Skin of body (tissue), 2 donors: ENCODE results near the gene CHD9NB. TPM values are rescaled to one million over a fixed set of nuclear protein-coding genes. Genes with fewer than 3 reads are reported as not detected.
"Not testable (repeated sequence)": the region's sequence is repeated elsewhere in the genome, so short reads cannot be mapped to it uniquely, and the experiment has no call there.

Source experiments
- DNase-seq: peaks from one replicate; lab custom pipeline; 2025; lab: John Stamatoyannopoulos, UW
- total RNA-seq: library from RNA; depleted of rRNA; stranded (reverse); fragments of >200 nt; gene quantifications from one replicate; pipeline ENCODE4 v1.2.3, GENCODE V29; 2014

The CHD9NB gene
- total RNA-seq, 1 donor from 2014 or later: 3.6 TPM

- DNase-seq: no peak
Measured at GRCh38 chr16:53084141-53084541, 31.4 kb upstream of the CHD9NB start.

- DNase-seq: no peak
Measured at GRCh38 chr16:53083119-53083518, 30.4 kb upstream of the CHD9NB start.

GRCh38 chr16:53082509-53082908, 29.8 kb upstream of the CHD9NB start:
- DNase-seq: no peak

- no peak for DNase-seq
Measured at GRCh38 chr16:53081686-53082407, 29.1 kb upstream of the CHD9NB start.

DNA sequence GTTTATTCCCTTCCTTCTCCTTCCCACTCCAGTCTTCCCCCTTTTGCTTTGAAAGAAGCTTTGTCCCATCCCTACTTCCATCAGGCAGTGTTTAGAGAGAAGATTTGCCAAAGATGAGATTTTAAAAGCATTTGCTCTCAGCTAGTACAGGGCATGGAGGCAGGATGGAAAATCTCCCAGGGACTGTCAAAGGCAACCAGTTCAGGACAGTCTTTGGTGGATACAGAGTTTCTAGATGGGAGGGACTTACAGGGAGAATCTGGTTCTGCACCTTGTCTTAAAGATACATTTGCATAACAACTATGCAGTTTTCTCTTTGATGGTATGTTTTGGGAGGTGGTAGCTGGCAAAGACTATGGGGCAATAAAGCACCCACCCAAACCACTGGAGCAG, 28.3 kb upstream of the CHD9NB start:
- DNase-seq: no peak

DNA sequence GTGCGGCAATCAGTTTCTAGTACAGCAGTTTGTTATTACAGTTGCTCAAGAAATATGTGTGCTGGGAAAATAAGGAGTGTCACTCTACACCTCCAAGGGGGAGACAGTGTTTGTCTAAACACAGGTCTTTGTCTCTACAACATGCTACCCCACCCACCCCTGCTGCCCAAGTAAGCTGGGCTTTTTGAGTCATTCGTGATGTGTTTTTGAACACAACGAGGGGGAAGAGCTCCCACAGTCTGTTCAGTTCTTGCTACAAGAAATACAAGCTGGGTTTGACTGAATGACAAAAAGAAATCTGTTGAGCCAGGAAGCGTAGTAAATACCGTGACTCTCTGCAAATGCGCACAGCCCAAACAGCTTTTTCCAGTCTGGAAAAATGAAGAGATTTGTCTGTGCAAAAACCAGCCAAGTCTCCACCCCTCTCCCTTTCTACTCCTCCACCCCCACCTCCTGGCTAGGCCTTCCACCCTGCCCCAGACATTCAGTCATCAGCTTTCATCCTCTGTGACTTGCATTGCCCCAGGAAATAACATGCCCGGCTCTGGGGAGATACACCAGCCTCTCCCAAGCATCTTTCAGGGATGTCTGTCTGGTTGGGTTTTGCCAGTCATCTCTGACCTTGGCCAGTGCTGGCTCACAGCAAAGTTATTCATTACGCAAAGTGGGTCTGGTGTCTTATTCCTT, 27.8 kb upstream of the CHD9NB start:
- peak; percentile 98 for DNase-seq

- DNase-seq: no peak
Measured at GRCh38 chr16:53078765-53079485, 26.2 kb upstream of the CHD9NB start.

- no peak for DNase-seq
Measured at GRCh38 chr16:53078247-53078646, 25.6 kb upstream of the CHD9NB start.

DNA sequence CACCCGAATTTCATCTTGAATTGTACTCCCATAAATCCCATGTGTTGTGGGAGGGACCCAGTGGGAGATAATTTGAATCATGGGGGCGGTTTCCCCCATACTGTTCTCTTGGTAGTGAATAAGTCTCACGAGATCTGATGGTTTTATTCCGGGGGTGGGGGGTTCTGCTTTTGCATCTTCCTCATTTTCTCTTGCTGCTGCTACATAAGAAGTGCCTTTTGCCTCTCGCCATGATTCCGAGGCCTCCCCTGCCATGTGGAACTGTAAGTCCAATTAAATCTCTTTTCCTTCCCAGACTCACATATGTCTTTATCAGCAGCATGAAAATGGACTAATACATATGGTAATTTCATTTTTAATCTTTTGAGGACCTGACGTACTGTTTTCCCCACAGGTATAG, 22.8 kb upstream of the CHD9NB start:
- not testable (repeated sequence) for DNase-seq

DNA sequence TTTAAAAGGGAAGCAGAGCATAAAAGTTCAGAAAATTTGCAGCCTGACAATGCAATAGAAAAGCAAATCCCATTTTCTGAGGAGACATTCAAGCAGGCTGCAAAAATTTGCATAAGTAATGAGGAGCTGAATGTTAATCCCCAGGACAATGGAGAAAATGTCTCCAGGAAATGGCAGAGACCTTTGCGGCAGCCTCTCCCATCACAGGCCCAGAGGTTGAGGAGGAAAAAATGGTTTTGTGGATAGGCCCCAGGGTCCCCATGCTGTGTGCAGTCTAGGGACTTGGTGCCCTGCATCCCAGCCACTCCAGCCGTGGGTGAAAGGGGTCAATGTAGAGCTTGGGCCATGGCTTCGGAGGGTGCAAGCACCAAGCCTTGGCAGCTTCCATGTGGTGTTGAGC, 21.6 kb upstream of the CHD9NB start:
- not testable (repeated sequence) for DNase-seq

- no peak for DNase-seq
Measured at GRCh38 chr16:53073022-53073421, 20.3 kb upstream of the CHD9NB start.

- DNase-seq: peak; percentile 95
Measured at GRCh38 chr16:53071748-53072301, 19.1 kb upstream of the CHD9NB start.

GRCh38 chr16:53069772-53070171, 17.1 kb upstream of the CHD9NB start:
- DNase-seq: no peak

DNA sequence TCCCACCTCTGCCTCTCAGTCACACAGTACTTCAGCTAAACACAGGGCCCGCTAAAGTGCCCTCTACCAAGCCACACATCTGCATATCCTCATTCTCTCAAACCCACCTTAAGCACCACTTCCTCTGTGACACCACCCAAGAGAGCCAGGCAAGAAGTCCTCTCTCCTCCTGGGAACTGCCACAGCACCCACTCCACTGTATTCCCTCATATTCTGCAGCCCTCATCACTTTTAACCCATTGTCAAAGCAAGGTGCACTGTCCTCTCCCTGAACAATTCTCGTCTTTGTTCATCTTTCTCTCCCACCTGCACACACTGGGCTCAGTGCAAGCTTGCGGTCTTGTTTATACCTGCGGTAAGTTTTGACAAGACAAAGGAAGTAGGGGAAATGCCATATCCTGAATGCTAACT, 15.7 kb upstream of the CHD9NB start:
- DNase-seq: no peak

DNA sequence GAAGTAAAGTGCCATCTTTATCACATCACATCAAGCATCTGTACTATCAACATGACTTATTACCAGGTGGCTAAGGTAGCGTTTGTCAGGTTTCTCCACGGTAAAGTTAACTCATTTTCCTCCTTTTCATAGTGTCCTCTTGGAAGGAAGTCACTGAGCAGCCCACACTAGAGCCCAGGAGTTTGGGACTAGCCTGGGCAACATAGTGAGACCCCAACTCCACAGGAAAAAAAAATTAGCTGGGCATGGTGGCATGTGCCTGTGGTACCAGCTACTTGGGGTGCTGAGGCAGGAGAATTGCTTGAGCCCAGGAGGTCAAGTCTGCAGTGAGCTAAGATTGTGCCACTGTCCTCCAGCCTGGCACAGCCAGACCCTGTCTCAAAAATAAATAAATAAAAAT, 15.0 kb upstream of the CHD9NB start:
- DNase-seq: no peak

DNA sequence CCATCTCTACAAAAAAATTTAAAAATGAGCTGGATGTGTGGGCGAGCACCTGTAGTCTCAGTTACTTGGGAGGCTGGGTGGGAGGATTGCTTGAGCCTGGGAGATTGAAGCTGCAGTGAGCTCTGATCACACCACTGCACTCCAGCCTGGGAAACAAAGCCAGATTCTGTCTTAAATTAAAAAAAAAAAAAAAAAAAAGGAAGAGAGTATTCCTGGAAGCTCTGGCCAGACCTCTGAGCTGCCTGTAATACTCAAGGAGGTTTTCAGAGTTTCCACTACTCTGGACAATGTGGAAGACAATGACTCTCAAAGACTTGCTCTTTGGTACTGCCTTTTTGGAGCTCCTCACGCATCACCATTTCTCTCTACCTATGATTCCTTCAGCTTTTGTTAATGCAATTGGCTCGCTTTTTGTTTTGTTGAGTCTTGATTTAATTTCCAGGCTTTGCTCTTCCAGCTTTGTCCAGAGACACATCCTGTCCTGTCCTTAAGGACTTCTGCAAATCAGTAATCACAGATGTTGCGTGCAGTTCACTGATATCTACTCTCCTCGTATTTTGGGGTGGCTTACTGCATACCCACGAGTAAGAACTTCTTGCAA, 12.9 kb upstream of the CHD9NB start:
- peak; percentile 53 for DNase-seq

- no peak for DNase-seq
Measured at GRCh38 chr16:53064081-53064578, 11.4 kb upstream of the CHD9NB start.

GRCh38 chr16:53061701-53062159, 9.0 kb upstream of the CHD9NB start:
- no peak for DNase-seq

DNA sequence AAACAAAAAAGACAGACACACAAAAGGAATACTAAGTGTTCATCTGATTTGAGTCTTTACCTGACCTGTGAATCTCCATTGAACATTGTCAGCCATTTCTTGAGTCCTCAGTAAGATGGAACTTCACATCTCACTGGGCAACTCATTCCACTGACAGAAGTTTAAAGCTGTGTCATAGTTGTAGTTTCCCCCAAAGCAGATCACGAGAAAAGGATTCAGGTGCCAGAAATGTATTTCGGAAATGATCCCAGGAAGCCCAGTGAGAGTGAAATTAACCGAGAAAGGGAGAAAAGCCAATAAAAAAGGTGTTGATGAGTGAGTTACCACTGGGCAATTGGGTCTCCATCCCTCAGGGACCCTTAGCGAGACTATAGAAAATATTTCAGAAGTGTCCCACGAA, 8.6 kb upstream of the CHD9NB start:
- DNase-seq: no peak

GRCh38 chr16:53059672-53060071, 7.0 kb upstream of the CHD9NB start:
- no peak for DNase-seq

DNA sequence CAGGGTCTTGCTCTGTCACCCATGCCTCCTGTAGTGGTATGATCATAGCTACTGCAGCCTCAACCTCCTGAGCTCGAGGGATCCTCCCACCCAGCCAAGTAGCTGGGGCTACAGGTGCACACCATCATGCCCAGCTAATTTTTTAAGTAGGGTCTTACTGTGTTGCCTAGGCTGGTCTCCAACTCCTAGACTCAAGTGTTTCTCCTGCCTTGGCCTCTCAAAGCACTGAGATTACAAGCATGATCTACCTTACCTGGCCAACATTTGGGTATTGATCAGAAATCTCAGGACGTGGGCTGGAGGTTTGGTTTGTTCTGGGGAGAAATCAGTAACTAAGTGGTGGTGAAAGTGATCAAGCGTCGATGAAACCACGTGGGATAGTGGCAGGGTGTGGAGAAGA, 6.2 kb upstream of the CHD9NB start:
- no peak for DNase-seq
